ENCODE measurements around the gene ABCA5. TPM values are rescaled to one million over a fixed set of nuclear protein-coding genes. Genes with fewer than 3 reads are reported as not detected.
A peak's percentile ranks its signal among the peaks of the same experiment; 100 is the strongest.

Gene ABCA5
- total RNA-seq, 4 donors from 2014 or later: 62.8 to 228 (median 123) TPM

DNA sequence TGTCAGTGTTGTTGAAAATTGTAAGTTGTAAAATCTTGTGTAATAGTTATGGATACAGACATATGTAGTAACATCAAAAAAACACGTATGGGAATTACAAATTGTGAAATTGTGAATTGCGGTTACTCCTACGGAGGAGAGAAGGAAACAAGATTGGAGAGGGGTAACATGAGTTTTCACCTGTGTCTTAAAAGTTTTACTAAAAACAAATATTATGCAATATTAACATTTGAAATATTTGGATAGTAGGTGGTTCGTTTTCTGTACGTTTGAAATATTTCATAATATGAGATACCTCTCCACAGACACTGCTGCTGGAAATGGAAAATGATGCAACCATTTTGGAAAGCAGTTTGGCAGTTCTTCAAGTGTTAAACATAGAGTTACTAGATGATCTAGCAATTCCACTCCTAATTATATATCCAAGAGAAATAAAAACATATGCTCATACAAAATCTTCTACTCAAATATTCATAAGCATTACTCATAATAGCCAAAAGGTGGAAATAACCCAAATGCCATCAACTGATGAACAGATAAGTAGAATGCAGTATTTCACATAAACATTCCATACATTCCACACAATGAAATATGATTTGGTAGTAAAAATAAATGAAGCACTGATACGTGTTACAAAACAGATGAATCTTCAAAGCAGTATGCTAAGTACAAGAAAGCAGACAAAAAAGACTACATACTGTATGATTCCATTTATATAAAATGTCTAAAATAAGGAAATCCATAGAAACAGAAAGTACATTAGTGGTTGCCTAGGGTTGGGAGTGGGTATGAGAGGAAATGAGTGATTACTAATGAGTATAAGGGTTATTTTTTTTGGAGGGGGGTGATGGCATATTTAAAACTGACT lies 57.6 kb downstream of the ABCA5 start:
- intact Hi-C loops (cut with DNase I; ENCODE audit: low total_unique reads): no loop called here
- Histone ChIP-seq H3K9me3 (no peaks in the 10 kb centered on the region), H3K27me3 (no peaks in the 10 kb centered on the region), H3K4me1 (peaks cover 14 to 19% of the 10 kb centered on the region in 2 donors), H3K27ac (peak overlapping the region; percentile 32 to 70 (median 56)), H3K36me3 (peaks cover 0 to 43% of the 10 kb centered on the region in 2 donors), H3K4me3 (peak overlapping the region in 1 of 4 donors; percentile 7)
- ATAC-seq: peak; percentile 80 to 89
- in situ Hi-C loops (cut with MboI; ENCODE audit: low sequenced_read_pairs in 4 of 4): no loop called here
- peak in 1 of 2 donors; percentile 4 for DNase-seq
- TF ChIP-seq POLR2A (IDR thresholded peaks at IDR 0.05): no peak
- TF ChIP-seq, protein P1, sequence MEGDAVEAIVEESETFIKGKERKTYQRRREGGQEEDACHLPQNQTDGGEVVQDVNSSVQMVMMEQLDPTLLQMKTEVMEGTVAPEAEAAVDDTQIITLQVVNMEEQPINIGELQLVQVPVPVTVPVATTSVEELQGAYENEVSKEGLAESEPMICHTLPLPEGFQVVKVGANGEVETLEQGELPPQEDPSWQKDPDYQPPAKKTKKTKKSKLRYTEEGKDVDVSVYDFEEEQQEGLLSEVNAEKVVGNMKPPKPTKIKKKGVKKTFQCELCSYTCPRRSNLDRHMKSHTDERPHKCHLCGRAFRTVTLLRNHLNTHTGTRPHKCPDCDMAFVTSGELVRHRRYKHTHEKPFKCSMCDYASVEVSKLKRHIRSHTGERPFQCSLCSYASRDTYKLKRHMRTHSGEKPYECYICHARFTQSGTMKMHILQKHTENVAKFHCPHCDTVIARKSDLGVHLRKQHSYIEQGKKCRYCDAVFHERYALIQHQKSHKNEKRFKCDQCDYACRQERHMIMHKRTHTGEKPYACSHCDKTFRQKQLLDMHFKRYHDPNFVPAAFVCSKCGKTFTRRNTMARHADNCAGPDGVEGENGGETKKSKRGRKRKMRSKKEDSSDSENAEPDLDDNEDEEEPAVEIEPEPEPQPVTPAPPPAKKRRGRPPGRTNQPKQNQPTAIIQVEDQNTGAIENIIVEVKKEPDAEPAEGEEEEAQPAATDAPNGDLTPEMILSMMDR (IDR thresholded peaks at IDR 0.05 in 4 of 5, conservative IDR thresholded peaks at IDR 0.05 in 1 of 5): no peak

DNA sequence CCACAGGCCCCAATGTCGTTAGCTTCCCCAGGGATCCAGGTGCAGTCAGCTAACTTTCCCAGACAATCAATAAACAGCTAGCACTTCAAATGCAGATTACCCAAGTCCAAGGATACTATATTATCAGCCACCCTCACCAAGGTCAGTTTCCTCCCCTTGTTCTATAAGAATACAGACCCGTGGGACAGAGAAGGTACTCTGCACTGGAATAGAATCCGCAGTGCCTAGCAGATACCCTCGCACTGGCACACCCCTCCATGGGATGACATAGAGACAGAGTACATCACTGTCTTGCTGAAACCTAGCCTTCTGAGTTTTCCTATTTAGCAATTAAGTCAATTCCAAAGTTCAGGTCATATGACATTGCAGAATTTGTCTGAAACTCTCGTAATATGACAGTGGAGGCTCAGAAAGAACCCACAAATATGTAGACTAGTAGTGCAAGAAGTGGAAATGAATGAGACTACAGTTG lies 58.4 kb downstream of the ABCA5 start:
- no peak overlapping the region for H3K4me3 ChIP-seq
- intact Hi-C loops (cut with DNase I; ENCODE audit: low total_unique reads): no loop called here
- H3K36me3 ChIP-seq: peaks cover 0 to 42% of the 10 kb centered on the region in 2 donors
- ATAC-seq (no peak), DNase-seq (no peak)
- TF ChIP-seq, protein P1 (IDR thresholded peaks at IDR 0.05 in 4 of 5, conservative IDR thresholded peaks at IDR 0.05 in 1 of 5): no peak
- no peak for TF ChIP-seq POLR2A (IDR thresholded peaks at IDR 0.05)
- in situ Hi-C loops (cut with MboI; ENCODE audit: low sequenced_read_pairs in 4 of 4): no loop called here
- H3K9me3 ChIP-seq: no peaks in the 10 kb centered on the region
- H3K27me3 ChIP-seq: no peaks in the 10 kb centered on the region
- peak overlapping the region in 3 of 4 donors; percentile 51 to 70 (median 62) for H3K27ac ChIP-seq
- H3K4me1 ChIP-seq: peaks cover 14 to 19% of the 10 kb centered on the region in 2 donors

- no peak for DNase-seq
- H3K27me3 ChIP-seq: no peaks in the 10 kb centered on the region
- H3K36me3 ChIP-seq: peaks cover 0 to 51% of the 10 kb centered on the region in 2 donors
- no peak for ATAC-seq
- H3K4me1 ChIP-seq: peaks cover 14 to 19% of the 10 kb centered on the region in 2 donors
- intact Hi-C loops (cut with DNase I; ENCODE audit: low total_unique reads) (no loop called here), in situ Hi-C loops (cut with MboI; ENCODE audit: low sequenced_read_pairs in 4 of 4) (no loop called here)
- H3K9me3 ChIP-seq: no peaks in the 10 kb centered on the region
- H3K4me3 ChIP-seq: no peak overlapping the region
- H3K27ac ChIP-seq: no peak overlapping the region
- no peak for TF ChIP-seq POLR2A (IDR thresholded peaks at IDR 0.05)
- TF ChIP-seq, protein P1 (IDR thresholded peaks at IDR 0.05 in 4 of 5, conservative IDR thresholded peaks at IDR 0.05 in 1 of 5): no peak
Observed at GRCh38 chr17:69267219-69267618, 59.7 kb downstream of the ABCA5 start.

DNA sequence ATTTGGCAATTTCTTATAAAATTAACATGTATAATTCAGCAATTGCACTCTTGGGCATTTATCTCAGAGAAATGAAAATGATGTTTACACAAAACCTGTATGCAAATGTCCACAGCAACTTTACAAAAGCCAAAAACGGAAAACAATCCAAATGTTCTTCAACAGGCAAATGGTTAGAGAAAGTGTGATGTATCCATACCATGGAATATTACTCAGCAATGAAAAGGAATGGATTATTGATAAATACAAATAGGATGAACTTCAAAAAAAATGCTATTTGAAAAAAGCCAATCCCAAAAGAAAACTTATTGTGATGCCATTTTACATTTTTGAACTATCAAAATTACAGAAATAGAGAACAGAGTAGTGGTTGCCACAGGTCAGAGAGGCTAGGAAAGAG lies 61.1 kb downstream of the ABCA5 start:
- Histone ChIP-seq H3K4me3 (no peak overlapping the region), H3K27ac (no peak overlapping the region), H3K36me3 (peaks cover 3 to 58% of the 10 kb centered on the region in 2 donors), H3K27me3 (no peaks in the 10 kb centered on the region), H3K9me3 (no peaks in the 10 kb centered on the region), H3K4me1 (peaks cover 14 to 19% of the 10 kb centered on the region in 2 donors)
- TF ChIP-seq, protein P1 (IDR thresholded peaks at IDR 0.05 in 4 of 5, conservative IDR thresholded peaks at IDR 0.05 in 1 of 5): no peak
- TF ChIP-seq POLR2A (IDR thresholded peaks at IDR 0.05): no peak
- DNase-seq (no peak), ATAC-seq (no peak)
- intact Hi-C loops (cut with DNase I; ENCODE audit: low total_unique reads) (no loop called here), in situ Hi-C loops (cut with MboI; ENCODE audit: low sequenced_read_pairs in 4 of 4) (no loop called here)

Measured in gastrocnemius medialis (tissue), 4 donors.